Measurements from ENCODE around the gene COPZ2. TPM values are rescaled to one million over a fixed set of nuclear protein-coding genes. Genes with fewer than 3 reads are reported as not detected.

Gene COPZ2
- total and polyA plus RNA-seq, 9 of the 15 experiments (the other 6 are each of a cell fraction or from before 2014, with no cell fraction given) = 0.22 to 0.49 TPM; not detected in 7

DNA sequence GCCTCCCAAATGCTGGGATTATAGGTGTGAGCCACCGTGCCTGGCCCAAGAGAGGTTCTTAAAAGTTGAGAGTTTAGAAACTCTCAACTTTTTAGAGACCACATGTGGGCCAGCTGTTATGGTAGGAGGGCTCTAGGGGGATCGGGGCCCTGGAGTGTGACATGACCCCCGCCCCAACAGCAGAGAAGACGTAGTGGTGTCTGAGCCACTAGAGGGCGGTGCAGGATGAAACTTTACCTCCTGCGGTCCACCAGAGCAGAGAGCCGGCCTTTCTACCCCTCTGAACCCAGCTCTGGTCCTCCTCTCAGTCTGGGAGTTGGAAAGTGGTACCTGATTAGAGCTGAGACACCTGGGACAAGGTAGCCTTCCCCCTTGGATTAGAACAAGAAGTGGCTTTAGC is 59.3 kb downstream of the COPZ2 start:
- Histone ChIP-seq H3K36me3 (ENCODE audit: control insufficient read depth, insufficient read depth, low read length) (peaks cover 94% of the 10 kb centered on the region), H2AFZ (ENCODE audit: low read depth, low read length) (no peak overlapping the region), H3K27me3 (ENCODE audit: control insufficient read depth in 2 of 2, insufficient read depth in 2 of 2, low read length in 2 of 2) (no peaks in the 10 kb centered on the region), H3K4me2 (ENCODE audit: insufficient read depth, low read length) (no peak overlapping the region), H3K27ac (ENCODE audit: extremely low read depth, low read depth, low read length) (no peak overlapping the region), H4K20me1 (replicated peaks; ENCODE audit: control insufficient read depth, insufficient read depth, low read length) (peaks cover 12% of the 10 kb centered on the region; the same call in 1 of the 2 replicates), H3K9me1 (ENCODE audit: control insufficient read depth, insufficient read depth, low read length) (peaks cover 4% of the 10 kb centered on the region), H3K4me1 (replicated peaks in 1 of 2; ENCODE audit: control insufficient read depth in 2 of 2, insufficient read depth in 2 of 2, low read length in 2 of 2) (peaks cover 32 to 42% of the 10 kb centered on the region in 2 experiments), H3K9ac (ENCODE audit: insufficient read depth in 1 of 2, low read depth in 2 of 2, low read length in 2 of 2) (no peak overlapping the region), H3K4me3 (no peak overlapping the region), H3K9me3 (replicated peaks; ENCODE audit: control insufficient read depth, insufficient read depth, low read depth, low read length) (no peaks in the 10 kb centered on the region), H3K79me2 (ENCODE audit: control insufficient read depth, insufficient read depth, low read length) (no peaks in the 10 kb centered on the region)
- ATAC-seq (peak; percentile 81), FAIRE-seq (peak; percentile 35), DNase-seq (ENCODE audit: extremely low read depth in 1 of 4, low spot score in 3 of 4) (peak; percentile 76 to 83 (median 82))
- in situ Hi-C loops (cut with MboI) = no loop called here
- intact Hi-C loops (cut with micrococcal nuclease) = loop anchor here (1.0 to 2.0 kb wide), 2 partner anchors 32 to 40 kb away; no protein-coding TSS in a partner anchor
- POLR2A ChIA-PET = interaction anchor here (0.6 to 1.6 kb wide), 5 partner anchors 7 to 734 kb away, joined by 3 to 7 read pairs (median 3); partner anchors contain the start of gene CDK5RAP3
- 29% methylated on average over 7 of the region's 7 CpGs for WGBS (ENCODE audit: insufficient coverage, low coverage, missing lambda C conversion rate)
- CTCF ChIA-PET (ENCODE audit: low intra/inter-chr PET ratio) = interaction anchor here (0.6 to 2.3 kb wide), 3 partner anchors 40 to 582 kb away, joined by 3 to 38 read pairs (median 3); no protein-coding TSS in a partner anchor
- no TSS peak for BruUV-seq (replicated peaks)
- TF ChIP-seq ARID2 (IDR thresholded peaks at IDR 0.05) (peak; percentile 66; the same call in 1 of the 2 replicates), MAZ (CRISPR knock-in tag; conservative IDR thresholded peaks at IDR 0.05 in 1 of 2, IDR thresholded peaks at IDR 0.05 in 1 of 2) (peak in 1 of 2 experiments; percentile 54; a peak in 2 of 4 replicates), TCFL5 (CRISPR knock-in tag; conservative IDR thresholded peaks at IDR 0.05) (no peak), ZNF644 (tag; IDR thresholded peaks at IDR 0.05; ENCODE audit: low read depth) (no peak), CREM (IDR thresholded peaks at IDR 0.05; ENCODE audit: low read depth) (peak; percentile 56), PHB2 (IDR thresholded peaks at IDR 0.05; ENCODE audit: low read depth) (no peak), HMG20A (CRISPR knock-in tag; conservative IDR thresholded peaks at IDR 0.05) (no peak), ZNF174 (CRISPR knock-in tag; IDR thresholded peaks at IDR 0.05) (no peak), HDAC6 (IDR thresholded peaks at IDR 0.05; ENCODE audit: low read depth, low read length) (no peak), STAG1 (CRISPR knock-in tag; IDR thresholded peaks at IDR 0.05; ENCODE audit: borderline replicate concordance) (peak; percentile 19; the same call in 1 of the 2 replicates), SMC3 (conservative IDR thresholded peaks at IDR 0.05; ENCODE audit: insufficient read depth, low read depth, low read length) (peak; percentile 81), ZNF24 (IDR thresholded peaks at IDR 0.05) (no peak), RAD21 (CRISPR knock-in tag; conservative IDR thresholded peaks at IDR 0.05 in 1 of 2, IDR thresholded peaks at IDR 0.05 in 1 of 2) (peak; percentile 78 to 85), MCM5 (IDR thresholded peaks at IDR 0.05; ENCODE audit: low read depth) (no peak), SRSF7 (optimal IDR thresholded peaks at IDR 0.05; ENCODE audit: low read depth, low read length) (no peak), KAT8 (IDR thresholded peaks at IDR 0.05; ENCODE audit: low read depth) (no peak), GTF2E2 (tag; IDR thresholded peaks at IDR 0.05) (no peak), ZSCAN32 (CRISPR knock-in tag; IDR thresholded peaks at IDR 0.05) (no peak), XRCC5 (IDR thresholded peaks at IDR 0.05; ENCODE audit: low read depth, low read length) (peak; percentile 91), ZBTB7A (IDR thresholded peaks at IDR 0.05; ENCODE audit: borderline replicate concordance, control insufficient read depth, low read depth, low read length) (peak; percentile 69), POLR2H (tag; IDR thresholded peaks at IDR 0.05; ENCODE audit: low read depth) (no peak)
- TF ChIP-seq, protein P1, sequence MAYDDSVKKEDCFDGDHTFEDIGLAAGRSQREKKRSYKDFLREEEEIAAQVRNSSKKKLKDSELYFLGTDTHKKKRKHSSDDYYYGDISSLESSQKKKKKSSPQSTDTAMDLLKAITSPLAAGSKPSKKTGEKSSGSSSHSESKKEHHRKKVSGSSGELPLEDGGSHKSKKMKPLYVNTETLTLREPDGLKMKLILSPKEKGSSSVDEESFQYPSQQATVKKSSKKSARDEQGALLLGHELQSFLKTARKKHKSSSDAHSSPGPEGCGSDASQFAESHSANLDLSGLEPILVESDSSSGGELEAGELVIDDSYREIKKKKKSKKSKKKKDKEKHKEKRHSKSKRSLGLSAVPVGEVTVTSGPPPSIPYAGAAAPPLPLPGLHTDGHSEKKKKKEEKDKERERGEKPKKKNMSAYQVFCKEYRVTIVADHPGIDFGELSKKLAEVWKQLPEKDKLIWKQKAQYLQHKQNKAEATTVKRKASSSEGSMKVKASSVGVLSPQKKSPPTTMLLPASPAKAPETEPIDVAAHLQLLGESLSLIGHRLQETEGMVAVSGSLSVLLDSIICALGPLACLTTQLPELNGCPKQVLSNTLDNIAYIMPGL (CRISPR knock-in tag; IDR thresholded peaks at IDR 0.05) = no peak

Data from K562 (cell line).